HG02610 (cell line): ENCODE results near the gene MSGN1.
"Not testable (repeated sequence)": the region's sequence is repeated elsewhere in the genome, so short reads cannot be mapped to it uniquely, and the experiment has no call there.

Experiments
- ATAC-seq: cut with Tn5 transposase; IDR thresholded peaks from one replicate; pipeline ENCODE4 v1.9.1; 2021; ENCODE audit warnings: mild to moderate bottlenecking, moderate library complexity; ENCODE audit not compliant: unreplicated experiment

MSGN1 gene

DNA sequence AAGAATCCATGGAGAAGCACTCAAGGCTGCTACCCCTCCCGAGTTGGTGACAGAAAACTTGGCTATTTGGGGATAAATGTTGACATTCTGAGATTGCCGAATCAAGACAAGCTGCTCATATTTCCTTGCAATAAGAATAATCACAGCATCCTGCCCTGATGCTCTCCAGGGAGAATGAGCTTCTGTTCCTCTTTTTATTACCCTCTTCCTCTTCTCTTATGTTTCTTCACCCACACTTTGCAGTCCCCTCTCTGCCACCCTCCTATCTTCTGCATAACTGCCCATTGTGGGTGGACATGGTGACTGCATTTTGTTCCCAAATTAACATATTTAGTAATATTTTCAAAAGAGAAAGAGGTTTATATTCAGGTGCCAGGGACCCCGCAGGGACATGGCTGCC is 11.9 kb upstream of the MSGN1 start:
- peak; percentile 68 for ATAC-seq

DNA sequence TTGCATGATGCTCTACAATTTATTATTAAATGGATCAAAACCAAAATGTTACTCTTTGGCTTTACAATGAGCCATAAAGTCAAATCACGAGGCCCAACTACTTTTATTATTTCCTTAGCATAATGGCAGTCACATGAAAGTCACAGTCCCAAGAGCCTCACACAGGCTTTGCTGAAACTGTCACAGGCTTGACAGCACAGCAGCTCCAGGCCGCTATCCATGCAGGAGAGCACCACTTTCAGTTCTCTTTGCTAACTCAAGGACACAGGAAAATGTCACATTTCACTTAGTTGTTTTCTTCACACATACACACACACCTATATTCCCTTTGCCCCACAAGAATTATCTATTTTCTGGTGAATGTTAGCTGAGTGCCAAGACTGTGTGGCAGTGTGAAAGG is 11.1 kb upstream of the MSGN1 start:
- peak; percentile 32 for ATAC-seq

DNA sequence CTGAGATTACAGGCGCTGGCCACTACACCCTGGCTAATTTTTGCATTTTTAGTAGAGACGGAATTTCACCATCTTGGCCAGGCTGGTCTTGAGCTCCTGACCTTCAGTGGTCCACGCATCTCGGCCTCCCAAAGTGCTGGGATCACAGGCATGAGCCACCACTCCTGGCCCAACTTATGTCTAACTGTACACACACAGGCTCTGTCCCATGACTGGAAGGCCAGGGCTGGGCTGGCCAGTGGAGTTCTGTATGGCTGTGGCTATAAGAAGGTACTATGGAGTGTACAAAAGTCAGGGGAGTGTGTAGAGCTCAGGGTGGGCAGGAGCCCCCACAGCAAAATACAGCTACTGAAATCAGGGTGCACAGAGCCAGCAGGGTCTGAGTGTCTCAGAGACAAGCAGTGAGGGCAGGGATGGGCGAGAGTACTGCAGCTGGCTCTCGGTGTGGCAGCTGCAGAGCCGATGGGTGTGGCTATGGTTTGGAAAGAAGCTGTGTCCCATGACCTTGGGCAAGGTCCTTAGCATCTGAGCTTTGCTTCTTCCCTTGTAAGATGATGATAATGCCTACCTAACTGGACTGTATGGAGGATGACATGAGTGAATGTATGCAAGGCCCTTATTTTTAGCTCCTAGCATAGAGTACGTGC is 10.4 kb upstream of the MSGN1 start:
- peak; percentile 26 for ATAC-seq

DNA sequence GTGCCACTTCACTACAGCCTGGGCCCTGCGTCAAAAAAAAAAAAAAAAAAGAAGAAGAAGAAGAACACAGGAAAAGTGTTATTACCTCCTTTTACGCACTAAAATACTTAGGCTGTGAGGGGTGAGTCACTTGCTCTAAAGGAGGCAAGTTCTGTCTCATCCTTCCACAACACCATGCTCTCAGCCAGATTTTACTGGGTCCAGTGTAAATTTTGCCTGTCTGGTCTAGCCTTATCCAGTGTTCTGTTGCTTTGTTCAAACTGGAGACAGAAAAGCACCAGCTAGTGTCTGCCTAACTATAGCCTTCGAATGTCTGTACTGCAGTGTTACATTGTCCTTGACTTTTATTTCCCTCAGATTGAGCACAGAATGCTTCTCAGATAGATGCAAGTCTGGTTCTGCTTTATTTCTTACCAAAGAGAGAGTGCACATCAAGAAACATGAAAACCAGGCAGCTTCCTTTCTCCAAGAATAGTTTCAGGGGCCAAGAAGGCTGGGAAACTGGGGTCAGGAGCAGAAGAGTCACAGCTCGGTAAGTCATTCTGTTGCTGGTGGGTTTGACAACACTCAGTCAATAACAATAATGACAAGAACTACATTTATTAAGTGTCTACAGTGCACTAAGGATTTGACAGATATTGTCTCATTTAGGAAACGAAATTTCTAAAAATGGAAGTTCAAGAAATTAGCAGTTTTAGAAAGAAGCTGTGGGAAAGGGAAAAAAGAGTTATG is 3.1 kb upstream of the MSGN1 start:
- peak; percentile 67 for ATAC-seq

DNA sequence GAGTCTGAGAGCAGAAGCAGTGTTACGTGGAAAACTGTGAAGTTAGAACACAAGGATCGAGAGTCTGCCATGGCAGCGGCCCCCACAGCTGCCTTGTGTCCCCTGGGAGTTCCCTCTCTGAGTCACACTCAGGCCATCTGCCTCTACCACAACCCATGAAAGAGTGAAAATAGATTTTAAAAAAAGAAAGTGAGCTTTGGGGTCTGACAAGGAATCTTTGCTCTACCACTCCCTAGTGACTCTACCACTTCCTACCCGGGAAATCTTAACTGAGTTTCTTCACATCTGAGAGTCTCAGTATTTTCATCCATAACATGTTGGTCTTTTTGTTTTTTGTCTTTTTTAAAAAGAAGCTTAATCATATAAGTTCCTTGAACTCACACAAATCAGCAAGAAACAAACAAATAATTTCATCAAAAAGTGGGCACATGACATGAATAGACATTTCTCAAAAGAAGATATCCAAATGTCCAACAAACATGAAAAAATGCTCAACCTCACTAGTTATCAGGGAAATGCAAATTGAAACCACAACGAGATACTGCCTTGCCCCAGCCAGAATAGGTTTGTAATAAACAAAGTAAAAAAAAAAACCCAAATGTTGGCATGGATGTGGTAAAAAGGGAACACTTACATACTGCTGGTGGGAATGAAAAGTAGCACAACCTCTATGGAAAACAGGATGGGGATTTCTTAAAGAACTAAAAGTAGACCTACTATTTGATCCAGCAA is 2.4 kb upstream of the MSGN1 start:
- ATAC-seq: peak; percentile 84

DNA sequence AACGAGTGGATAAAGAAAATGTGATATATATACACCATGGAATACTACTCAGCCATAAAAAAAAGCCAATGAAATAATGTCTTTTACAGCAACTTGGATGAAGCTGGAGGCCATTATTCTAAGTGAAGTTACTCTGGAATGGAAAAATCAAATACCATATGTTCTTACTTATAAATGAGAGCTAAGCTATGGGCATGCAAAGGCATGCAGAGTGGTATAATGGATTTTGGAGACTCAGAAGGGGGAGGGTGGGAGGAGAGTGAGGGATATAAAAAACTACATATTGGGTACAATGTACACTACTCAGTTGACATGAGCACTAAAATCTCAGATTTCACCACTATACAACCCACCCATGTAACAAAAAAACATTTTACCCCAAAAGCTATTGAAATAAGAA is 1.7 kb upstream of the MSGN1 start:
- ATAC-seq: no peak

GRCh38 chr2:17815468-17816184 is 634 bp upstream of the MSGN1 start:
- peak; percentile 27 for ATAC-seq

DNA sequence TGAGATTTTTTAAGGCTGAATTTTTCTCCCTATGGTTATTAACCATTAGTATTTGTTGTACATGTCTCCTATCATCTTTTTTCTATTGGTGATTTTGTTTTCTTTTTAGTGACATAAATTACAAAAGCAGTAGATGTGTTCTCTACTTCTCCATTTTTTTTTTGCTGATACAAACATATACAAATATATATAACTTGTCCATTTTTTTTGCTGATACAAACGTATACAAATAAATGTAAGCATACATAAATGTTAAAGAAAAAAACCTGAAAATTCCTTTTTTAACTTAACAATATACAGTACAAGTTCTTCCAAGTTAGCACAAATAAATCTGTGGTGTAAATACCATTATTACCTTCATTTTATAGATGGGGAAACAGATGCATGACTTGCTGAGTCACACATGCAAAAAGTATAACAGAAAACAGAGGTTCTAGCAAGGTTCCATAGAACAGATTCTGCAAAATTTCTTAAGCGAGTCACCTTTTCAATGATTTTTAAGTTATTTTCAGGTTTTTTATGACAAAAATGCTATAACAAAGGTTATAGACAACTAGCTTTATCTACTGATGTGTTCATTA is 2.1 kb downstream of the MSGN1 start:
- no peak for ATAC-seq

DNA sequence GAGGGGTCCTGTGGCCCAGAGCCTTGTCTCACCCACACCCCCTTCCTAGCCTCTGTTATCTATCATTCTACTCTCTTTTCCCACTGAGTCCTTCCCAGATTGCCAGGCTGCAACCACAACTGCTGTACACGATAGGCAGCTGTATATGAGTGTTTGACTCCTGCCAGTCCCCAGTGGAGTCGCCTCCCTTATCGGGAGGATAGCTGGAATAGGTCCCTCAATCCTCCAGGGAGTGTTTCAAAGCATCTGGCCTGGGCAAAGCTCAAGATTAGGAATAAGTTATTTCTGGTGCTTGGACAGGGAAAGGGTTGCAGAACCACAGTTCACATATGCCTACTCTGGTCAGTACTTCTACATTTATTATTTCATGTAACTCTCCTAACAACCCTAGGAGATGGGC is 4.8 kb downstream of the MSGN1 start:
- no peak for ATAC-seq

- ATAC-seq: peak; percentile 55
Observed at GRCh38 chr2:17821535-17822444, 5.5 kb downstream of the MSGN1 start.

GRCh38 chr2:17822445-17823117 is 6.3 kb downstream of the MSGN1 start:
- ATAC-seq: peak; percentile 70

DNA sequence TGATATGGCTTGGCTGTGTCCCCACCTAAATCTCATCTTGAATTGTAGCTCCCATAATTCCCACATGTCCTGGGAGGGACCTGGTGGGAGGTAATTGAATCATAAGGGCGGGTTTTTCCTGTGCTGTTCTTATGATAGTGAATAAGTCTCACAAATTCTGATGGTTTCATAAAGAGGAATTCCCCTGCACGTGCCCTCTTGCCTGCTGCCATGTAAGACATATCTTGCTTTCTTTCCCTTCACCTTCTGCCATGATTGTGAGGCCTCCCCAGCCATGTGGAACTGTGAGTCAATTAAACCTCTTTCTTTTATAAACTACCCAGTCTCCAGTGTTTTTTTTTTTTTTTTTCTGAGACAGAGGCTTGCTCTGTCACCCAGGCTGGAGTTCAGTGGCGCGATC is 7.4 kb downstream of the MSGN1 start:
- not testable (repeated sequence) for ATAC-seq

DNA sequence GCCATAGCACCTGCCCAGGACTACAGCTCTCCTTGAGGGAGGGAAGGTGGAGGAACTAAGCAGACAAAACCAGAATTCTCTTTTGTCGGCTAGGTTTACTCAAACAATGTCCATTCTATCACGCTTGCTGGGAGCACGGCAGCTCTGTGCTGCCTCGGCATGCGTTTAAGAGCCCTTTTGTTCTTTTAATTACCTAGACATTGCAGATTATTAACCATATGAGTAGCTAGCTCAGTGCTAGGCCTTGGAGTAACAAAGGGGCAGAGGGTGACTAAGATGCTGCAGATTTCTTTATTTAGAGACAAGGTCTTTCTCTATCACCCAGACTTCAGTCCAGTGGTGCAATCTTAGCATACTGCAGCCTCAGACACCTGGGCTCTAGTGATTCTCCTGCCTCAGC is 11.1 kb downstream of the MSGN1 start:
- ATAC-seq: no peak

DNA sequence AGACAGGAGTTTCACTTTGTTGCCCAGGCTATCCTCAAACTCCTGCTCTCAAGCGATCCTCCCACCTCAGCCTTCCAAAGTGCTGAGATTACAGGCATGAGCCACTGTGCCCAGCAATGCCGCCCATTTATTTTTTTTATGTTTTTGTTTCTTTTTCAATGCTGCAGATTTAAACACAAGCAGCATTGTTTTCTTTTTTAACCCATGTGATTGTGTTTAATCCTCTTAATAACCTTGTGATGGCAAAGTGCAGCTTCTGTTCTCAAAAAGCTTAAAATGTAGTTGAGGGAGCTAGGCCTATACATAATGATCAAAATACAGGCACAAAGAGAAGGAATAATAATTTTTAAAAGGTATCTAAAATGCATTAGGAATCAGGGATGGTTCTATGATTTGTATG is 11.5 kb downstream of the MSGN1 start:
- ATAC-seq: no peak

GRCh38 chr2:17830053-17831034 is 14.1 kb downstream of the MSGN1 start:
- ATAC-seq: peak; percentile 86

DNA sequence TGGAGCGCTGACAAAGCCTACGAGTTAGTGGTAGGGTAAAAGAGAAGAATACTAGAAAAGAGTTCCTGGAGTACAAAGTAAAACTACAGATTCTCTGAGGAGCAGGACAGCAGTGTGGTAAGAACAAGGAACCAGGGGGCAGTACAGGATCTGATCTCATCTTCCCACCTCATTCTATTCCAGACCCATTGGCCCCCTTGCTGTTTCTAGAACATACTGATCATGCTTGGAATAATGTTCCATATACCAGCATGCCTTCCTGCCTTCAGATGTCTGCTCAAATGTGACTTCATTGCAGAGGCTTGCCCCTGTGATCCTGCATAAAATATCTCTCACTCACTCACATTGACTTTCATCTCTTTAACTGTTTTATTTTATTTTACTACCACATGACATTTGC is 19.3 kb downstream of the MSGN1 start:
- ATAC-seq: no peak

- ATAC-seq: no peak
Observed at GRCh38 chr2:17839959-17840358, 23.7 kb downstream of the MSGN1 start.

DNA sequence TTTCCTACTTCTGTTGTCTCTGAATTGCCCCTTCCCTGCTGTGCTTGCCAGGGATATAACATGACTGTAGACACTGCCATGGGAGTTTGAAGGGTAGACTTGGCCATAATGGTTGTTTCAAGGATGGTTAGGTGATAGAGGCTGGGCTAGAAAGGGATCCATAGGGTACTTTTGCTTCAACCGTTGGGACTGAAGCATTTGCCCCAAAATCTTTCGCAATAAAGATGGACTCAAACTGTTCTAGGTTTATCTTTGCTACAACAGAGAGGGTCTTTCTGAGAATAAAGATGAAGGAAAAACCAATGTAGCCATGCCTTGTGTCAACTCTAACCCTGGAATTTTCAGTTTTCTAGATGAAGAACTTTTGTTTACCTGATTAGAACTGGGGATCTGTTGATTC is 27.2 kb downstream of the MSGN1 start:
- no peak for ATAC-seq
